HG02588 (cell line): ENCODE measurements around the gene PIGU.

ENCODE experiments used
- ATAC-seq: cut with Tn5 transposase; IDR thresholded peaks from one replicate; pipeline ENCODE4 v1.9.1; 2021; ENCODE audit warnings: mild to moderate bottlenecking, moderate library complexity; ENCODE audit not compliant: unreplicated experiment

The PIGU gene

DNA sequence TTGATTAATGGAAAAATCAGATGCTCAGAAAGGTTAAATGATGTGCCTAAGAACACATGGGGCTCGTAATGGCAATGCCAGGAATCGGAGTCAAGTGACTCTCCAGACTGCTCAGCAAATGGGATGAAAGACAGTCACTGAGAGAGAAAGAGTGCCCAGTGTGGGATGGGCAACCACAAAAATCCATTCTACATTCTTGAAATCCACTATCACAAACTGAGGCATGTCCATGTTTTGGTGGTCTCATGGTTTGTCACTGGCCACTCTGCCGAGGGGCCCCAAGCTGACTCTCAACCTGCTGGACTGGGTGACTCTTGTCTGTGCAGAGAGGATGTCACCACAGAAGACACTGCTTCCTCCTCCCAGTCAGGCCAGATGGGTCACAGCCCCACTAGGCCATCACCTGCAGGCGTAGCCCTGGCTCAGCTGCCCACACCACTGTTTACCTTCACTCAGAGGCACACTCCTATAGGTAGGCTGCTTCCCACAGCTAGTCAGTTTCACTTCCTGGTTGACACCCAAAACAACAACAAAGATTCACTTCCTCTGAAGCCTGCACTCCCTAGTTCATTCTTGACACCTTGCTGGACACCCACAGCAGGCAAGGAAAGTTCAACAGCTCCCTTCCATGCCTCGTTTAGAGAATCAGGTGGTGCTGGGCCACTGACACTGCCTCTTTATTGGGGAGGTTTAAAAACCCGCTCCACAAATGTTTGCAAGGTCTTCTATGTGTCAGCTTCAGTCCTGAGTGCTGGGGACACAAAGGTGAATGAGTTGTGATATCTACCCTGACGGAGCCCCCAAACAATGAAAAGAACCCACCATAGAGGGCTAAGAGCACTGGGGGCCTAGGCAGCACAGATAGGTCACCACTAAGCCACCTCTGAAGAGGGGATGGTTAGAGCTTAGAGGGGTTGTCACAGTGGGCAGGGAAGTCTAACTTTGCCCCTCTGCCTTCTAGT, 96.6 kb downstream of the PIGU start:
- ATAC-seq, result no peak

DNA sequence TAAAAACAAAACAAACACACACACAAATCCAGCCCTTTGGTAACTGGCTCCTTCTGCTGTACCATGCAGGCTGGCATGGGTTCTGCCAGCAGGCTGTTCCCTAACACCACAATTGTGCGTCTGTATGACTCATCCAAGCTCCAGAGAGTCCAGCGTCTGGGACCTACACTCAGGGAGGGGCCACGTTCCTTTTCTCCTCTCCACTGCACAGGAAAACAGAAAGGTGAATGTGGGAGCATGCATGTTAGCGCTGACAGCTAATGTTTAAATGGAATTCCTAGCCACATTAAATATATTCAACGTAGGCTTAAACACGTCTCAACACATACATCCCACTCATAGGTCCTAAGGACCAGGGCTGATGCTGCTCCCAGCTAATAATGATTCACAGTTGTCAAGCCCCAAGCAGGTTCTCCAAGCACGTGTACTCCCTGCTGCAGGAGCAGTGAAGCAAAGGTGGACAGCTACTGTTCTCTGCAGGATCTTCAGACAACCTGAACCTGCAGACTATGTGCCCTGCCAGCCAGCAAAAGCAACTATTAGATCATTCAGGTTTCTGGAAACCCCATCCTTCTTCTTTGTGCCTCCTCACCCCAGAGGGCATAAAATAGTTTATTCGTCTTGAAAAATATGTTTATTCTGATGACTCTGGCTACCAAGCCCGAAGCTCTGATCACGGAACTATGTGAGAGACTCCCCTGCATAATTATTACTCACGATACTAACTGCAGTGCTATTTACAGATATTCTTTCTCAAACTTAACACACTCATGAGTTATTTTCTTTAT, 97.5 kb downstream of the PIGU start:
- ATAC-seq, result no peak

DNA sequence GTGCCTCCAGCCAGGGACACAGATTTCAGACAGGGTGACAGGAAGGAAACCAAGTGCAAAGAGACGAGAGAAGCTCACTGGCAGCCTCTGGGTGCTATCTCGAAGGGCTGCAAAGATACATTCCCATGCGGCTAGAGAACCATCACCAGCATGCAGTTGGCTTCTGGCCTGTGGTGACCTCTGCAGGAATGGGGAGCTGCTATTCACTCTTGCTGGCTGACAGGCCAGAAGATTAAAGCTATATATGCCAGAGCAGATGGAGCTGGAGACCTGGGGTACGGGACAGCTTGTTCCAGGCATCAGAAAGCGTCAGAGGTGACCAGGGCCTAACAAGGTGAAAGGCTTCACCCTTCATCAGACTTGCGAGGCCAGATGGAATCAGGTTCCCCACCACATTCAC, 98.4 kb downstream of the PIGU start:
- no peak for ATAC-seq

DNA sequence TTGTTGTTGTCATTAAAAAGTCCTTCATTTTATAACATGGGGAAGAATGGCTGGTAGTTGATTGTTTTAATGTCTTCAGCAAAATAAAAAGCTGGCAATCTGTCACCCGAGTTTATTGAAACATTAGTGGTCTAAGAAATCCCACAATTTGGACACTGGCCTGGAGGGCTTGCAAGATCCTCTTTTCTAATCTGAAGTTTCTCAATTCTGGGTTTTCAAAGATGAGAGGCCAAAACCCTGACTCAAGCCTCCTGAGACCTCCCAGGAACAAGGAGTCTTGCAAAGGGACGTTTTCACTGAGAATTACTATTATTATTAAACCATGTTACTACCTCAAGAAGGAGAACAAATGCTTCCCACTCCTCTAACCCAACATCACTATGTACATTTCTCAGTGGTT, 98.9 kb downstream of the PIGU start:
- ATAC-seq, result no peak

DNA sequence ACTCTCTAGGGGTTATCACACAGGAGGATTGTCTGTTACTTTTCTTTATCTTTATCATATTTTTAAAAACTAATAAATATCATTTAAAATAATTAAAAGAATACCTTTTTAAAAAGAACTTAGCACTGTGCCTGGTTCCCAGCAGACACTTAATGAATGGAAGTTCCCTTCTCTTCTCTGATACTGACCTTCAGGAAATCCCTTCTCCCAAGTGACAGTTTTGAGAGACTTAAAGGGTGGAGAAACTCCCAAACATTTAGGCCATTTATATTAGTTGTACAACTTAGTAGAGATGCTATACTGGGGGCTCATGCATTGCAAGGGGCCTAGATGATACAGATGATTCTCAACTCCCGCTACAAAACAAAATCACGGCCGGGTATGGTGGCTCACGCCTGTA, 99.8 kb downstream of the PIGU start:
- no peak for ATAC-seq

DNA sequence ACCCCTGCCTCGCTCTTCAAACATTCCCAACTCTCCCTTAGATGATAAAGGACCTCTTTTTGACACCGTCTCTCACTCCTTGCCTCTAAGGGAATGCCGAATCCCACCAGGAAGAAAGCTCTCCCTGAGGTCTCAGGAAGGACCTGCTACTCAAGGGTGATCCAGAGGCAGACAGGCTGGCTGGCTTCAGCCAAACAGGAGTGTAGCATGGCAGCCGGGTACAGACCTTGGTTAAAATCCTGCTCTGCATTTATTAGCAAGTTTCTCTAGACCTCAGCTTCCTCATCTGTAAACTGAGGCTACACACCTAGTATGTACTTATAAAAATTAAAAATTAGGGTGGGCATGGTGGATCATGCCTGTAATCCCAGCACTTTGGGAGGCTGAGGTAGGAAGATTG, 101.1 kb downstream of the PIGU start:
- ATAC-seq, result no peak

DNA sequence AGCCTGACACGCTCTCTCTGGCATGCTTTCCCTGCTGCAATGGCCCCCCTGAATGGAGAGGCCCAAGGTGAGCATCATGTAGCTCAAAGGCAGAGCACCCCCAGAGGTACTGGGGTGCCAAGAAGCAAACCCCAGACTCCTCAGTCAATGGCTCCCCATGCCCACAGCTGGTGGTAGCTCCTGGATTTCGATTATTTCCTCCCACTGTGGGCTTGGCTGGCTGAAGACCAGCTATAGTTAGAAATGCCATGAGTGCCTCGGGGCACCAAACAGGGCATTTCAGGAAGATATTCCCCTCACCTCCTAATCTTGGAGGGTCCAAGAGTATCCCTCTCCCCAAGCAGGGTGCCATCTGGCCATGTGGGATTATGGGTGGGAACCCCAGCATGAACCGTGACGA, 101.6 kb downstream of the PIGU start:
- ATAC-seq, result no peak

DNA sequence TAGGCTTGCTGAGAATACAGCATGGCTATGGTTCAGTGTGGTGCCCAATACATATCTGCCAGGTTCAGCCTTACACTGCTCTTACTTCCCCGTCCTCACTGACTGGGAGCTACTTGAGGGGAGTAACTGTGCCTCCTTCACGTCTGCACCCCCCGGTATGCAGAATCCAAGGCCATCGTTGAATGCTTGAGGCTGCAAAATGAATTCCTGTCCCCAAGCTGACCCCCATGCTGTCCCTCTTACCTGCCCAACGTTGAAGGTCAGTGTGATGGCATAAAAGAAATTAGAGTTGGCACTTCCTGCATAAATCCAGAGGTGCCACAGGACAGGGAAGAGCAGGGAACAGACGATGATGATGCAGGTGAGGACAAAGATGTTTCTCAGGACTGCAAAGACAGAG, 102.0 kb downstream of the PIGU start:
- no peak for ATAC-seq

DNA sequence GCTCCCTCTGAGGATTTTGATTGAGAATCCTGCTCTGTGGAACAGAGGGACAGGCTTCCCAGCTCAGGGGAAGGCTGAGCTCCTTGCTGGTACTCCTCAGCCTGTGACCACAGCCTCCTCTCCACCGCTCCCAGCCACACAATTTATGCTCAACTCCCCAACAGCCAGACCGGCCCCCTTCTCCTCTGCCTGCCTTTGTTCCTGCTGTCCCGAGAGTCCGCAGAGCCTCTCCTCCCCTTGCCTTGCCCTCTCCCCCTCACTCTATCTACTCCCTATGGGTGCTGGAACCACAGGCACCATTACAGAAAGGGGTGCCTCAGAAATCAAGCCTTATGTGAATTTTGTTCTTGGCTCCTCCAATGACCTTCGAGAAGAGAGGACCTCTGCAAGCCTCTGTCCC, 102.5 kb downstream of the PIGU start:
- no peak for ATAC-seq

DNA sequence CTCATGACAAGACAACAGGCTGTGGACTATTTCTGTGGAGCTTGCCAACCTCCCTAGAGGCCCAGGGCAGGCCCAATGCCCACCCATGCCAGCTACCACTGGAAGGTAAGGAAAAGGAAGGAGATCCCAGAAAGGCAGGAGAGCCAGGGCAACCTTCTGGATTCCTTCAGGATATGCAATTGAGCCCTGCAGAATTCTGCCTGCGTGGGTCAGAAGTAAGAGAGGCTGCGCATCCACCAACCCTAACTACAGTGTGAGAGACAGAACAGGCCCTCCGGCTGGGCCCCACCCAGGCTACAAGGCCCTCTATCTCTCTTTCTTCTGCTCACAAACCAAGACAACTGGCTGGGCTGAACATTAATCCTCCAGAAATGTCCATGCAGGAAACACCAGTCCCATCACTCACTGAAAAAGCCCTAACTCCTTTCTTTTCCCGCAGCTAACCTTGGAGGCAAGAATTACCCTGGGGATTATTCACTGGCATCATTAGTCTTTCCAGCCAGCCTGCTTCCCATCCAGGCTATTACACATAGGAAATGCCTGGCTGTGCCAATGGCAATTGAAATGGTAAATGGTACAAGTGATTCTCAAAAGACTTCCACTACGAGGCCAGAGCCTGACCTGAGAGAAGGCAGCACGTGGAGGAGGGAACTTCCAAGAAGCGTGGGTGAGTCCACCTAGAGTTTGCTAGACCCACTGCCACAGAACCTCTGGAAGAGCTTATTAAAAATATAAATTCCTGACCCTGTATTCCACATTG, 103.2 kb downstream of the PIGU start:
- no peak for ATAC-seq

DNA sequence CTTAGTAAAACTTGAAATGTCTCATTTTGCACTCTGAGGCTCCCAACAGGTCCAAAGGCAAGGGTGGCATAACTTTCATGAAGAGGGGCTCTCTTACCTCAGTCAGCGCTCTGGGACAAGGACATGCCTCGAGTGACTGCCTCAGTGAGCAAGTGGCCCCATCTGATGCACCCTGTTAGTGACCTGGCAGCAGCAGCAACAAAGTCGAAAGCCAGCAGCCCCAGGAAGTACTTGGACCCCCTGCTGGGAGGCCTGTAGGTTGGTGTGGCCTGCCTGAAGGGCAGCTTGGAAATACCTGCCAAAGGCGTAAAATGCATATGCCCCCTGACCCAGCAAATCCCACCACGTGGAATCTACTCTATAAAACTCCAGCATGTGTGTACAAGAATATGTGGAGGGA, 105.1 kb downstream of the PIGU start:
- no peak for ATAC-seq

DNA sequence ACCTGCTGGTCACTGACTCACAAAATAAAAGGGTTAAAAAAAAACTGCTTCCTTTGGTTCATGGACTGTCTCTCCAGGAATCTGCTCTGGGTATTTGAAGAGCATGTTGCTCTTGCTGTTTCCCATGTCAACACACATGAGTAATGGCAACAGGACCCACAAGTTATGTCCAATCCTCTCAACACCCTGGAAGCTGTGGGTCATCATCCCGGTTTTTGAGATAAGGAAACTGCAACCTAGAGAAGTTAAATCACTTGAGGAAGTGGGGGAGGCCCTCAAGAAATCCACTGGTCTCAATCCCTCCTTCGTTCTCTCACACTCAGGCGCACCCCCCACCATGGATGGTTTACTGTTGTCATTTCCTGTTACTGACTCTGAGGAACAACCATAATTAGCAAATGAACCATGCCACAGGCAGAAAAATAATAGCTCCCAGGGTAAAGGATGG, 106.0 kb downstream of the PIGU start:
- ATAC-seq, result no peak

DNA sequence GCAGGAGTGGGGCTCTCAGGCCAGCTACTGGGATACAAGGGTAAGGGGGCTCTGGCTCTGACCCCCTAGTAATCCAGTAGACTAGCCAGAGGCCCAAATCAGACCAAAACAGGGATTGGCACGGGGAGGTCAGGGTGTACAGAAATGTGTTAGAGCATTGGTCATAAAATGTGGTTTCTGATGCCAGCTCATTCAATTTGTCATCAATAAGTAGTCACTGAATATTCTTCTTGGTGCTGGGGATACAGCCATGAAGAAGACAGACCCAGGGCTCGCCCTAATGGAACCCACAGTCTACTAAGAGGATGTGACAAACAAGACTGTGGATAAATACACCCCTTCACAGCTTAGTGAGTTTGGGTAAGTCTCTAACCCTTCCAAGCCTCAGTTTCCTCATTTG, 107.3 kb downstream of the PIGU start:
- ATAC-seq, result no peak

DNA sequence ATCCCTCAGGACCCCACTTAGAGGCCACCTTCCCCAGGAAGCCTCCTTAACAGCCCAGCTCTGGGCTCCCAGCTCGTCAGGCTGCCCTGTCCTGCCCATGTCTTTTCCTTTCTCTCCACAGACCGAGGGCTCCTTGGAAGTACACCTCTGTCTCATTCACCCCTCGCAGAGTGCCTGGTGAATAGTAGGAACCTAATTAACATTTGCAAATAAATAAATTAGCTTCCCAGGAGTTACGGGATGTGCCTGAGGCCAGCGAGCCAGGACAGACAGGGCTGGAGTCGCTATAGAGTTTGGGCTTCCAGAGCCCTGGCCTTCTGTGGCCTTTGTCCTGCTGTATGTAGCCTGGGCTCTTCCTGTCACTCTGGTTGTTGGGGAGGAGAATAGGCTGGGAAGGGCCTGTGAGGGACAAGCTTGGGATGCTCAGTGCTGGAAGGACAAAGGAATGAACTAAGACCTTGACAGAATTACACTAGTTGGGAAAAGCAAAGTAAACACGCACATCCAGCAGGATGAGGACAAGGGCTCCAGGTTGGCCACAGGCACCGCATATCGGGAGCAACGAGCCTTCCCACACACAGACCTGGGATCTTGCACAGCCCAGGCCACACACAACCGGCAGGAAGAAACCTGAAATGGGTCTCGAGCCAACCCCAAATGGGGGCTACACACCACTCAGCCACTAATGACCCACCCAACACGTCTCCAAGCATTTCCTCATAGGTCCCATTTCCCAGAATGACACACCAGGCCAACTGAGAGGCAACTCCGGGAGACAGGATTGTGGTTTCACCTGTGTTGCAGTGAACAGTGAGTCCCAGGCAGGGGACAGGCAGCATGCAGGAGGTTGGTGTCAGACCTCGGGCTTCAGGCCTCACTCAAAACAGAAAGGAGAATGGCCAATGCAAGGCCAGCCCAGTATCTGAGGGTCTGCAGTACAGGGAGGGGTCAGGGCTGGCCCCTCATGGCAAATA, 108.7 kb downstream of the PIGU start:
- no peak for ATAC-seq

DNA sequence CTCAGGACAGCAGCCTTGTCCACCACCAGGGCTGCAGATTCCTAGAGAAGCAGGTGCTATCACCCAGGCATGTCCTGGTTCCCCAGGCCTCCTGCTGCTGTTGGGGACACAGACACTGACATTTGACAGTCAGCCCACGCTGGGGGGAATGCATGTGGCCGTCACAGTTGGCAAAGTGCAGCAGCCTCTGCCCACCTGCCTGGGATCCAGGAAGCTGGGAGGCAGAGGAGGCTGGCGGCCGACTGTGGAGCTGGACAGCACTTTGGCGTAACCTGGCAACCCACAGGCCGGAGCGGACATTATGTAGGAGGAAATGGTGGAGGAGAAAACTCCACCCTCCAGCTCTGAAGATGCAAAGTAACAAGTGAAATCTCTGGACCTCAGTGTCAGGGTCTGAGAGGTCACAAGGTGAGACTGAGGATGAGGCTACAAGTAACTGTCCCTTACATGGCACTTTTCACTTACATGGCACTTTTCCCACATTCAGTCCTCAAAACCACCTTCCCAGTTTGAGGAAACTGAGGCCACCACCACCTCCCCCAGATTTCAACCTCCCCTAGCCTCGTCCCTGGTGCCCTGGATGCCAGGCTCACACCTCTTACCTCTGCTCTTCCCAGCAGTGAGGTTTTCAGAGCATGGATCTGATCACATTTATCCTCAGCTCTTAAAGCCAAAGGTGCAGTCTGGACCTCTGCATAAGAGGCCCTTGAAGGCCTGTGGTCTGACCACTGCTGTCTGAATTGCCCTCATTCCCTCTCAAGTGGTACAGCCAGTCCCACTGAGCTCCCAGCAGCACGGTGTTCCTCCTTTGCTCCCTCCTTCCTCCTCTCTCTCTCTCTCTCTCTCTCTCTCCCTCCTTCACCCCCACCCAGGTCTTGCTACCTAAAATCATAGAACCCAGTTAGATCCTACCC, 109.7 kb downstream of the PIGU start:
- ATAC-seq, result no peak

DNA sequence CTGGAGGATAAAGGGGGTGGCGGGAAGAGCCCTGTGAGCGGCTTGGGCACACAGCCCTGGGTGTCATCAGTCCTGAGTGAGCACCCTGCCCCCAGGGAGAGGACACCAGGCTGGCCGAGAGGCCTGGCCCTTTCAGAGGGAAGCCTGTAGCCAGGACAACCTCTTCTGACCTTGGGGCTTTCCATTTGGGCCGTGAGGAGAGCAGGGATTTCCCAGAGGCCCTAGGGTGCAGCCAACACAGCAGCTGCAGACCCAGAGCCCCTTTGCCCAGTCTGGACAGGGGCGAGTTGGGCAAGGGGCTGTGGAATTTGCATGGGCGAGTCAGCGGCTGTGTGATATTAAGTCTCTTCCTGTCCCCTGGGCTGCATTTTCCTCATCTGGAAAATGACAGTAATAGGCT, 112.1 kb downstream of the PIGU start:
- ATAC-seq, result no peak

DNA sequence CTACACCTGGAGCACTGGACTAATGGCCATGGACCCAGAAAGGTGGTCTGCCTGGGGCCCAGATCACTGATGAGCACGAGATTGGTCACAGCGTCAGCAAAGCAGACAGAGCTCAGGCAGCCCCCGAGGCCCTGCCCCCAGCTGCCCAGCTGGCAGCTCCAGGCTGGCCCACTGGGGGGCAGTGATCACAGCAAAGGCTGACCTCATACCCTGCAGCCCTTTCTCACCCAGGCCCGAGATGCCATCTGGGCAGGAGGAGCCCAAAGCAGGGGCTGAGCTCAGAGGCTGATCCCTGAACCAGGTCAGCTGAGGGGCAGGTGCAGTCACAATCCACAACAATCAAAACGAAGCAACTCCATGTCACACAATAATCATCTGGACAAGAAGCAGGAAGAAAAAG, 114.3 kb downstream of the PIGU start:
- no peak for ATAC-seq

DNA sequence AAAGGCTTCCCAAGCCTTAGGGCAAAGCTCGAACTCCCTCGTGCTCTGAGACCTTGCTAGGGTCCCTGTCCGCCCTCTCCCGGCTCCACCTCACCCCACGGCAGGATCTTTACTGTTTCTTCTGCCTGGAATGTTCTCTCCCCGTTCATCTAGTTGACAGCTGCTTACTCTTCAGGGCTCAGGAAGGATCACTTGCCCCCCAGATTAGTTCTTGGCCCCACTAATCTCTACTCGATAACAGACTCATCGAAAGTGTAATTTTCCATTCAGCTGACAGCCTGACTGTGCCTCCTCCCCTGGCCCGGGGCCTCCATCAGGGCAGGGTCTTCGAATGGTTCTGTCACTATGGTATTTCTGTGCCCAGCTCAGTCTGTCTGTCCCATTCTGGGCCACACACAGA, 115.2 kb downstream of the PIGU start:
- no peak for ATAC-seq

DNA sequence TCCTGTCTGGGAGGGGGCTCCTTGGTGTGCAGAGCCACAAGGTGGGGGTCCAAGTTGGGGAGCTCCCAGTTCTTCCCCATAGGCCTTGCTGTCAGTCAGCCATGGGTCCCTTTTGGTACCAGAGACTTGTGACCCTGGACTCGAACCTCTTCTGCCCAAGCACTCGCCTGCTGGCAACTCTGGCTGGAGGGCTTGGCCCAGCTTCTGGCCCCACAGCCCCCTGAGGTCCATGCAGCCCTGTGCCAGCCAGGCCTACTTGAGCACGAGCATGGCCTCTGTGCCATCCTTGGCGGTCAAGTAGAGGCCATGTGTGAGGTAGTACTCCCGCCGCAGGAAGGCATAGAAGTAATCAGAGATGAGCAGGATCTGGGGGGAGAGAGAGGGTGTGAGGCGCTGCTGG, 116.3 kb downstream of the PIGU start:
- no peak for ATAC-seq
